ENCODE results near the gene TMEM33. TPM values are rescaled to one million over a fixed set of nuclear protein-coding genes. Genes with fewer than 3 reads are reported as not detected.

The TMEM33 gene
- total and polyA plus RNA-seq, 9 donors = 11.9 to 24.5 (median 16.7) TPM

GRCh38 chr4:41992967-41993857 lies 58.0 kb downstream of the TMEM33 start:
- Histone ChIP-seq H3K4me1 (ENCODE audit: control insufficient read depth, insufficient read depth, low read length) (peaks cover 8% of the 10 kb centered on the region), H3K9me3 (replicated peaks; ENCODE audit: control insufficient read depth, low read depth, low read length) (no peaks in the 10 kb centered on the region), H3K27me3 (ENCODE audit: control insufficient read depth, insufficient read depth, low read length) (no peaks in the 10 kb centered on the region), H3K36me3 (ENCODE audit: control insufficient read depth, insufficient read depth, low read length) (no peaks in the 10 kb centered on the region), H3K27ac (ENCODE audit: low read length) (no peak overlapping the region), H3K4me3 (ENCODE audit: low read length) (no peak overlapping the region)
- WGBS (ENCODE audit: insufficient coverage) = no CpG with 5 or more reads among the region's 4 CpGs
- DNase-seq = no peak

- no peak for DNase-seq
- H3K36me3 ChIP-seq (ENCODE audit: control insufficient read depth, insufficient read depth, low read length) = peaks cover 2% of the 10 kb centered on the region
- no peaks in the 10 kb centered on the region for H3K9me3 ChIP-seq (replicated peaks; ENCODE audit: control insufficient read depth, low read depth, low read length)
- no peak overlapping the region for H3K4me3 ChIP-seq (ENCODE audit: low read length)
- H3K4me1 ChIP-seq (ENCODE audit: control insufficient read depth, insufficient read depth, low read length) = peaks cover 8% of the 10 kb centered on the region
- no peaks in the 10 kb centered on the region for H3K27me3 ChIP-seq (ENCODE audit: control insufficient read depth, insufficient read depth, low read length)
- WGBS (ENCODE audit: insufficient coverage) = no CpG with 5 or more reads among the region's 3 CpGs
- no peak overlapping the region for H3K27ac ChIP-seq (ENCODE audit: low read length)
Measured at GRCh38 chr4:41994461-41994985, 59.3 kb downstream of the TMEM33 start.

- DNase-seq = no peak
- Histone ChIP-seq H3K27ac (ENCODE audit: low read length) (no peak overlapping the region), H3K9me3 (replicated peaks; ENCODE audit: control insufficient read depth, low read depth, low read length) (no peaks in the 10 kb centered on the region), H3K36me3 (ENCODE audit: control insufficient read depth, insufficient read depth, low read length) (peaks cover 2% of the 10 kb centered on the region), H3K4me3 (ENCODE audit: low read length) (no peak overlapping the region), H3K4me1 (ENCODE audit: control insufficient read depth, insufficient read depth, low read length) (no peaks in the 10 kb centered on the region), H3K27me3 (ENCODE audit: control insufficient read depth, insufficient read depth, low read length) (no peaks in the 10 kb centered on the region)
- 88% methylated on average over 1 of the region's 3 CpGs for WGBS (ENCODE audit: insufficient coverage)
Measured at GRCh38 chr4:41998019-41998418, 62.8 kb downstream of the TMEM33 start.

- H3K9me3 ChIP-seq (replicated peaks; ENCODE audit: control insufficient read depth, low read depth, low read length) = no peaks in the 10 kb centered on the region
- H3K36me3 ChIP-seq (ENCODE audit: control insufficient read depth, insufficient read depth, low read length) = peaks cover 2% of the 10 kb centered on the region
Measured at GRCh38 chr4:41999321-41999720, 64.1 kb downstream of the TMEM33 start.

GRCh38 chr4:42008011-42008786 lies 73.0 kb downstream of the TMEM33 start:
- H3K4me1 ChIP-seq (ENCODE audit: control insufficient read depth, insufficient read depth, low read length) = no peaks in the 10 kb centered on the region
- WGBS (ENCODE audit: insufficient coverage) = 100% methylated on average over 1 of the region's 3 CpGs
- H3K36me3 ChIP-seq (ENCODE audit: control insufficient read depth, insufficient read depth, low read length) = peaks cover 4% of the 10 kb centered on the region
- H3K4me3 ChIP-seq (ENCODE audit: low read length) = no peak overlapping the region
- no peaks in the 10 kb centered on the region for H3K9me3 ChIP-seq (replicated peaks; ENCODE audit: control insufficient read depth, low read depth, low read length)
- no peak for DNase-seq
- H3K27ac ChIP-seq (ENCODE audit: low read length) = no peak overlapping the region
- no peaks in the 10 kb centered on the region for H3K27me3 ChIP-seq (ENCODE audit: control insufficient read depth, insufficient read depth, low read length)

More at GRCh38 chr4:41999321-41999720, 64.1 kb downstream of the TMEM33 start:
- DNase-seq = no peak
- Histone ChIP-seq H3K27ac (ENCODE audit: low read length) (no peak overlapping the region), H3K27me3 (ENCODE audit: control insufficient read depth, insufficient read depth, low read length) (no peaks in the 10 kb centered on the region), H3K4me3 (ENCODE audit: low read length) (no peak overlapping the region), H3K4me1 (ENCODE audit: control insufficient read depth, insufficient read depth, low read length) (no peaks in the 10 kb centered on the region)

Other genes starting within 250 kb of the TMEM33 start
- gene PHOX2B, start 186.7 kb upstream of the TMEM33 start, total RNA-seq = not detected
- under 1 TPM in 3 of 8 donors, not detected in 5; 0.05 to 0.58 (median 0.28) TPM for gene PHOX2B, start 186.7 kb upstream of the TMEM33 start, polyA plus RNA-seq (ENCODE audit: insufficient read depth in 1 of 8, insufficient read length in 8 of 8, low replicate concordance in 1 of 8)
- 0.18 TPM for gene DCAF4L1, start 46.3 kb downstream of the TMEM33 start, total RNA-seq
- under 1 TPM; 0.05 to 0.40 (median 0.18) TPM for gene DCAF4L1, start 46.3 kb downstream of the TMEM33 start, polyA plus RNA-seq (ENCODE audit: insufficient read depth in 1 of 8, insufficient read length in 8 of 8, low replicate concordance in 1 of 8)
- 52.2 TPM for gene SLC30A9, start 55.1 kb downstream of the TMEM33 start, total RNA-seq
- 10 to 100 TPM; 41.8 to 62.0 (median 51.7) TPM for gene SLC30A9, start 55.1 kb downstream of the TMEM33 start, polyA plus RNA-seq (ENCODE audit: insufficient read depth in 1 of 8, insufficient read length in 8 of 8, low replicate concordance in 1 of 8)
- 0.04 TPM for gene BEND4, start 217.2 kb downstream of the TMEM33 start, total RNA-seq
- under 1 TPM; 0.03 to 0.26 (median 0.07) TPM for gene BEND4, start 217.2 kb downstream of the TMEM33 start, polyA plus RNA-seq (ENCODE audit: insufficient read depth in 1 of 8, insufficient read length in 8 of 8, low replicate concordance in 1 of 8)

All from muscle of leg (tissue), 11 donors.